Body of pancreas (tissue), 4 donors: ENCODE results near the gene CHCHD5.

Source experiments
- POLR2A ChIP-seq, 3 donors: fragments of 450-650 bp; IDR thresholded peaks; one replicate each; pipeline ENCODE4 v1.6.1; 2016; ENCODE audit warnings: antibody characterized with exemption in 3 of 3, mild to moderate bottlenecking in 2 of 3
- TF ChIP-seq, protein P1 (sequence below), 7 experiments: fragments of 450-650 bp in 4 of 7; fragments of 200-600 bp in 3 of 7; sonication (generic) in 3 of 7; IDR thresholded peaks; one replicate each; pipeline ENCODE4 v1.5.1; 2016 to 2019; ENCODE audit warnings: antibody characterized with exemption in 7 of 7

DNA sequence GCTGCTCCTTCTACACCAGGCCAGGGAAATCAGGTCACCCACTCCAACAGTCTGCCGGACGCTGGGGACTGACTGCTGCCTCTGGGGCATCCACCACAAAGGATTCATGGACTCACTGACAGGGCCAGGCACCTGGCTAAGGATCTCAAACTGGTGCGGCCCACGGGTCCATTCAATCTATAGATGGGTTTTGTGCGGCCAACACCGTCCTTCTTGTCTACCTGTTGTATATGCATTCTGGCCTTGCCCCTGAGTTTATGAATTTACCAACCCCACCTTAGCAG is 50.4 kb downstream of the CHCHD5 start:
- no peak for TF ChIP-seq POLR2A (IDR thresholded peaks at IDR 0.05)
- TF ChIP-seq, protein P1, sequence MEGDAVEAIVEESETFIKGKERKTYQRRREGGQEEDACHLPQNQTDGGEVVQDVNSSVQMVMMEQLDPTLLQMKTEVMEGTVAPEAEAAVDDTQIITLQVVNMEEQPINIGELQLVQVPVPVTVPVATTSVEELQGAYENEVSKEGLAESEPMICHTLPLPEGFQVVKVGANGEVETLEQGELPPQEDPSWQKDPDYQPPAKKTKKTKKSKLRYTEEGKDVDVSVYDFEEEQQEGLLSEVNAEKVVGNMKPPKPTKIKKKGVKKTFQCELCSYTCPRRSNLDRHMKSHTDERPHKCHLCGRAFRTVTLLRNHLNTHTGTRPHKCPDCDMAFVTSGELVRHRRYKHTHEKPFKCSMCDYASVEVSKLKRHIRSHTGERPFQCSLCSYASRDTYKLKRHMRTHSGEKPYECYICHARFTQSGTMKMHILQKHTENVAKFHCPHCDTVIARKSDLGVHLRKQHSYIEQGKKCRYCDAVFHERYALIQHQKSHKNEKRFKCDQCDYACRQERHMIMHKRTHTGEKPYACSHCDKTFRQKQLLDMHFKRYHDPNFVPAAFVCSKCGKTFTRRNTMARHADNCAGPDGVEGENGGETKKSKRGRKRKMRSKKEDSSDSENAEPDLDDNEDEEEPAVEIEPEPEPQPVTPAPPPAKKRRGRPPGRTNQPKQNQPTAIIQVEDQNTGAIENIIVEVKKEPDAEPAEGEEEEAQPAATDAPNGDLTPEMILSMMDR (IDR thresholded peaks at IDR 0.05), result no peak
